NCI-H345 treated with DMSO at 0.1 percent for 48 hours (cell line): ENCODE data around the gene UNC5C.

Source experiments
- DNase-seq: peaks from one replicate; lab custom pipeline; 2025; ENCODE audit not compliant: unreplicated experiment; lab: John Stamatoyannopoulos, UW

Gene UNC5C

GRCh38 chr4:95409750-95410149, 139.0 kb downstream of the UNC5C start:
- DNase-seq, result no peak

DNA sequence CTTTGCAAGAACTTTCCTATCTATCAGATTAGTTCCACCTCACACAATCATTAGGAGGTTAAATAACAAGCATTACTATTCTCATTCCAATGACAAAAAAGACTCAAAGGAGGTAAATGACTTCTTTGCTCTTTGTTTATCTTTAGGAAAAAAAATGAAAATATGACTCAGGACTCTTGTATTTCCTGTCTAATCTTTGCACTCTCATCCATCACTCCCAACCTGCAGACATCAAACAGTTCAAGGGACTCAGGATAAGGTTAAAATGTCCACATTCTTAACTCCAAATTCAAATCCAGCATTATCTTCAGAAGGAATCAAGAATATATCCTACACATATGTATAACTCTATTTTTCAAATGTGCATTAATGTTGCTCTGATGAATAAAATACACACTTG, 139.6 kb downstream of the UNC5C start:
- DNase-seq, result no peak

DNA sequence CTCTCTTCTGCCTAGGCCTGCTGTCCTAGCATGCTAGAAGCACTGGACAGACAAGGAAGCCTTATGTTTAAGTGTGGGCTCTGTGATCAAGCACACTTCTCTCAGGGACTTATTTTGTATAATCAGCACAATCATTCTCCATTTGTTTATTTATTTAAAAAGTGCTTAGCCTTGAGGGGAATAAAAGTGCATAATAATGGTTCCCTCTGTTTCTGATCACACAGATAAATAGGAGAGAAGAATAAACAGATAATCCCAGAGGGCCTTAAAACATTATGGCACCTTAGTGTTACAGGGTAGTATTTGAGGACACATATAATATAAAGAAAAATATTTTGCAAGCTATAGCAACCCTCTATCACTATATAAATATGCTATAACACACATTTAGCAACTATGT, 146.5 kb downstream of the UNC5C start:
- no peak for DNase-seq

- DNase-seq, result no peak
Observed at GRCh38 chr4:95398217-95398616, 150.6 kb downstream of the UNC5C start.

- no peak for DNase-seq
Observed at GRCh38 chr4:95394752-95395306, 153.9 kb downstream of the UNC5C start.

GRCh38 chr4:95393821-95394220, 155.0 kb downstream of the UNC5C start:
- DNase-seq, result no peak

- DNase-seq, result no peak
Observed at GRCh38 chr4:95388911-95389310, 159.9 kb downstream of the UNC5C start.

DNA sequence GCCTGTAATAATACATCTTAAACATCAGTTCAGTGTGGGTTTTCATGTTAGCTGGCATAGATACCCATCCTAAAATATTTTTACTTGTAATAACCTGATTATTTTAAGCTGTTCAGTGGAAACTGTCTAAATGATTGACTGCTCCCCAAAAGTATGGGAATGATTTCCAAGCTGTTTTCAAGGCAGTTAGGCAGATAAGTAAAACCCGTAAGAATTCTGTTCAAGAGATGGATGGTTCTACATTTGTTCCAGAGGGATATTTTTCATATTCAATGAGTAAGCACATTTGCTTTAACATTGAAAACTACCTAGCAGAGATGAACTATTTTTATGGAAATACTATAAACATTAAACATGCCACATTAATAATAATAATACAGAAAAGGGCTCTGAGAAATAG, 161.1 kb downstream of the UNC5C start:
- DNase-seq, result no peak

DNA sequence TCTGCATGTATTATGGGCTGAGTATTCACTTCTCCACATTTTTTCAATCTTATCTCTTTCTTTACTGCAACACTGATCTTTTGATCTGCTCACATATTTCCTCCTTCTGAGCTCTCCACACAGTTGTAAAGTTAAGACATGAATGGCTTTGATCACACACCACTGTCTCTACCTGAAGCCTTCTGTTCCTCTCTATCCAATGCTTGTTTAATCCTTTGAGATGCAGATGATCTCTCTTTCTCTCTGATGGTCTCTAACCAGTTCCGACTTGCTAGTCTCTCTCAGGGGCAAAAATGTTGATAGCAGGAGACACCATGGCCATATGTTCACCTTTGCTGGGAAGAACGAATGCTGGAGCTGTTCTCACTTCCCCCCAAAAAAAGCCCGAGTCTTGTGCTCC, 162.4 kb downstream of the UNC5C start:
- no peak for DNase-seq

GRCh38 chr4:95381843-95382580, 166.8 kb downstream of the UNC5C start:
- DNase-seq, result no peak

GRCh38 chr4:95379633-95380032, 169.1 kb downstream of the UNC5C start:
- DNase-seq, result no peak

- no peak for DNase-seq
Observed at GRCh38 chr4:95377366-95377900, 171.3 kb downstream of the UNC5C start.

DNA sequence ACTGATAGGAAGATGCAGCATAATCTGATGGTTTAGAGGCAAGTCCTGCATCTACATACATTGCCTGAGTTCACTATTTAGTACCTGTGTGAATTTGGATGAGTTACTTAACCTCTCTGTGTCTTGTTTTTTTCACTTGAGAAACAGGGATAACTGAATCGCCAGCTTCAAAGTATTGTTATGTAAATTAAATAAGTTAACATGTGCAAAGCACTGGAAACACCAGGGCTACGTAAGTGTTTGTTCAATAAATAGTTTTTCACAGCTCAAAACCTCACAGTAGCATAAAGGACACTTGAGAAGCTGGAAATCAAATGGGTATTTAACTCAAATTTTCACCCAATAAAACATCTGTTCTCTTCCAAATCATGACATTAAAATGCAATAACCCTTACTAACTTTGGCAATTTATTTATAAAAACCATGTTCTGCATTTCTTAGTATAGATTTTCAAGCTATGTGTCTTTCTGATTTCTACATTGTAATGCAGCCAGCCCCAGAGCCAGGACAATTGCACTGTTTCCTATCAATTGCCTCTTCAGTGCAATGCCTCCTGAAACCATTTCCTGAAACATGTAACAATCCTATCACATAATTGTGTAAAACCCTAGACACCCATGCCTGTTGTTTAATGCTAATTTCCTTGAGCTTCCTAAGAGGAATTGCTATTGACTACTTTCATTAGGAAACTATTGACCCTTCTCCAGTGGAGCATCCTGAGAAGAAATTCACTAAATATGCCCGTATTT, 177.1 kb downstream of the UNC5C start:
- DNase-seq, result no peak

- DNase-seq, result no peak
Observed at GRCh38 chr4:95367824-95368223, 180.9 kb downstream of the UNC5C start.

- no peak for DNase-seq
Observed at GRCh38 chr4:95363966-95364365, 184.8 kb downstream of the UNC5C start.

- peak; percentile 5 for DNase-seq
Observed at GRCh38 chr4:95363559-95363925, 185.2 kb downstream of the UNC5C start.

DNA sequence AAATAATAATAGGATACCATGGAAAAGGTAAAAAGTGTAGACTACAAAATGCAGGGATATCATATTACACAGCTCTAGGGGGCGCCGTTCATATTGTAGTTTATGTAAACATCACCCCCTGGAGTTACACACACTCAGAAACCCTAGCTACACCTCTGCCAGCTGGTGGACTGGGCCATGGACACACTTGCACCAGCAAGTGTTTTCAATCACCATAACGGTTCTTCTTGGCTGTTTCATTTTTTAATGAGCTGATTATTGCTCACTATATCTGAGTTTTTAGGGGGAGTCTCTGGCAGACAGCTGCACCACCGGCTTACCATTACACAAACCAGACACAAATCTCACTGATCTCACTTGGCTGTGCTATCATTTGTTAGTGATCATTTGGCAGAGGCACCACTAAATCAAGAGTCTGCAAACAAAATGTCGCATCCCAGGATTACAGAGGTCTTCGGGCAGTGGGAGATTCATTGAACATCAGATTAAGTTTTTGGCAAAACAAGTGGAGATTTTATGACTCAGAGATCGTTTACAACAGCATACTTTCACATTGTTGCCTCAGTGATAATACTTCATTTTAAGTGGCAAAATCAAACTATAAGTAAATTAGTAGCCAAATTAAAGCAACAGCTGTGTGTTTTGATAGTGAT, 185.7 kb downstream of the UNC5C start:
- DNase-seq, result peak; percentile 17

DNA sequence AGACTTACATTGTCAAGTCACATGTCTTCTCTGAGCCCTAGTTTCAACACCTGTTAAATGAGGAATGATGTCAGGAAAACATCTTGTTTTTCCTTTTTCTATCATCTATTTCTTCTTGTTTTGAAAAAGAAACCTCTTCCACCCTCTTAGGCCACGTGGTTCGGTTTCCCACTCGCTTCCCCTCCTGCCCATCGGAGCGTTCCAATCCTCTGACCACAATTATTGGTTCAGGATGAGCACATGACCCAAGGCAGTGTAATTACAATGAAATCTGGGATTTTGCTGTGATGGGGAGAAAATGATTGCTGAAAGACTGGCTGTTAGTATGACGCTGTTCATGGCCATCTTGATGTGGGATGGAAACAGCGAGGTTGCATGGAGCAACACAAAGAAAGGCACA, 186.7 kb downstream of the UNC5C start:
- DNase-seq, result no peak

DNA sequence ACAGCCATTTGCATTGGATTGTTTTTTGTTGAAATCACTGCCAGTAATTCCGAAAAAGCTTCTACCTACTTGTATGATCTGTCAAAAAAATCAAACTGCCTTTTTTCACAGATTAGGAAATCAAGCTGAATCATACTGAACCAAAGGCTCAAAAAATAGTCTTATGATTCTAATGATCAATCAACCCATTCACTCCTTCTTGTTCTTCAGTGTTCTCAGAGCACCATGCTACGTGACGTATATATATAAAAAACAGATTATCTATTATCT, 187.1 kb downstream of the UNC5C start:
- no peak for DNase-seq

- peak; percentile 55 for DNase-seq
Observed at GRCh38 chr4:95360906-95361695, 187.7 kb downstream of the UNC5C start.

DNA sequence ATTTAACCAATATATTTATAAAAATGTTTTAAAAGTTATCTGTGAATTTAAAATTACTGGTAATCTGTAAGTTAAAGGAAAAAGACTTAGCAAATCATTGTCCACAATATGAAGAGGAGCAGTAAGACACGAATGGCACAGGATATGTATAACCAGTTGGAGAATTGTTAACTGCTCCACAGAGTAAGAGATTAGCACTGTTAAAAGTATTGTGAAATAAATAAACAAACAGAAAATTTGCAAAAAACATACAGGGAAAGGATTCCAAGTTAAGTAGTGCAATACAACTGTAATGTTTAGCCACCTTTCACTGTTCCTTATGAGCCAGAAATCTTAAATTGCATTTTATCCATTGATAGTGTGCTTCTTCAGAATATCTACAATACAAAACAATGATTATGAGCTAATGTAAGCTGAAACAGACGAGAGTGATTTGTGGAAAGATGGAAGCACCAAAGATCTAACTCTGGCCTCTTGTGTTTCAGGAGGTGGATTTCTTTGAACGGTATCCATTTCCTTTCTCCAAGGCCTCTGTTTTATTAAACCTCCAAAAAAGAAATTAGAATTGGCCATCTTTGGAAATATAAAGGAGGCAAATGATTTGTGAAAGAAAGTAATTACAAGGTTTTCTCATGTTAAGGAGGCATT, 188.4 kb downstream of the UNC5C start:
- DNase-seq, result no peak
